NCI-H1105 treated with DMSO at 0.1 percent for 48 hours (cell line): ENCODE measurements around the gene SESN1.

ENCODE experiments used
- DNase-seq: peaks from one replicate; lab custom pipeline; 2025; lab: John Stamatoyannopoulos, UW

SESN1 gene

GRCh38 chr6:108961077-108961476, 133.6 kb downstream of the SESN1 start:
- no peak for DNase-seq

DNA sequence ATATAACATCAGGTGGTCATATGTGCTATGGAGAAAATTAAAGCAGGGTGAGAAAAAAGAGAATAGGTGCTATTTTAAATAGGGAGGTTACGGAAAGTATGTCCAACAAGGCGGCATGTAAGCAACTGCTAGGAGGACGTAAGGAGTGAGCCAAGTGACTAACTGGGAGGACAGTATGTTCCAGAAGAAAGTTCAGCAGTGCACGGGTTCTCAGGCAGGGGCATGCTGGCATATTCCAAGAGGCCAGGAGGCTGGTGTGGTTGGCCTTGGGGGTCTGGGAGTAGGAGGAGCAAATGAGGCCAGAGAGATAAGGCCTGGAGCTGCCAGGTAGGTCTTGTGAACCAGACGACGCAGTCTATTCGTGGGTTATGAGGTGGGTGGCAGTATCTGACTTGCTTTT, 134.0 kb downstream of the SESN1 start:
- no peak for DNase-seq

DNA sequence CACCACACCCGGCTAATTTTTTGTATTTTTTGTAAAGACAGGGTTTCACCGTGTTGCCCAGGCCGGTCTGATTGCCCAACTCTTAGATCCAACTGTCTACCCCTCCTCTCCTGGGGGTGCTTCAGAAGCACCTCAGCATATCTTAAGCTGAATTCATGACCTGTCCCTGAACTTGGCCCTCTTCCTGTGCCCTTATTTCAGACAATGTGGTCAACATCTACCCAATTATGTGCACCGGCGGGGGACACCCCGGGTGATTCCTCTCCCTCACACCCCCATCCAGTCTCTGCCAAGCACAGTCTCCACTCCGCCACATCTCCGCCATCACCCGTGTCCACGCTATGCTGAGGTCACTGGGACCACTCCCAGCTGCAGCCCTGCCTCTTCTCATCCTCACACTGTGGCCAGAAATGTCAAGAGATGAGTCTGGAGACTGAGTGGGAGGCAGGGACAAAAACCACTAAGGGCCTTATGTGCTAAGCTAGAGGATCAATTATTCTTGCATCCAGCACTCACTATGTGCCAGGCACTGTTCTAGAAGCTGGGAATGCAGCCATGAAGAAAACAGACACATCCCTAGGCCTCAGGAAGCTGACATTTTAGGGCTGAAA, 134.6 kb downstream of the SESN1 start:
- DNase-seq = no peak

- no peak for DNase-seq
Measured at GRCh38 chr6:108958900-108959770, 135.5 kb downstream of the SESN1 start.

GRCh38 chr6:108957221-108957620, 137.4 kb downstream of the SESN1 start:
- no peak for DNase-seq

DNA sequence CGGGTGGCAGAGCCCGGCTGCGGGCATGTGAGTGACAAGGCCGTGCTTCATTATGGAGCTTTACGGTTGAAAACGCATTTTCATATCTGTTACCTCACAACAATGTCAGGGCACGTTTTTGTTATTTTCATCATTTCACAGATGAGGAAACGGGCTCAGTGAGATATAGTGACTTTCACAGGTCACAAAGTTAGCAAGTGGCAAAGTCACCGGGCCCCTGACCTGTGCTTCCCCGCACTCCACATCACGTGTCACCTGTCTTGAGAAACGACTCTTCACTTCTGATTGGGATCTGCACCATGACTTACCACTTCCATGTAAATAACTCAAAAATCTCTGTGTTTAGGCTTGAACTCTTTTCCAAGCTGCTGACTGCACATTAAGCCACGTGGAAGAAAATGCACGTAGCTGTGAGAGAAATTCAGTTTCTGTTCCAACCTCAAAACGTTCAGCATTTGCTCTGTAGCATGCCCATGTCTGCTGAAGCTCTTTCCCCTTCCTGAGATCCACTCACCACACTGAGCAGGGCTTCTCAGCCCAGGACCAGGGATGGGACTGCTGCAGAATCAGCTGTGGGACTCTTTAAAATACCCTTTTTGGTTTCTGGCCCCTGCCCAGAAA, 139.2 kb downstream of the SESN1 start:
- DNase-seq = no peak

- no peak for DNase-seq
Measured at GRCh38 chr6:108953681-108954080, 141.0 kb downstream of the SESN1 start.

DNA sequence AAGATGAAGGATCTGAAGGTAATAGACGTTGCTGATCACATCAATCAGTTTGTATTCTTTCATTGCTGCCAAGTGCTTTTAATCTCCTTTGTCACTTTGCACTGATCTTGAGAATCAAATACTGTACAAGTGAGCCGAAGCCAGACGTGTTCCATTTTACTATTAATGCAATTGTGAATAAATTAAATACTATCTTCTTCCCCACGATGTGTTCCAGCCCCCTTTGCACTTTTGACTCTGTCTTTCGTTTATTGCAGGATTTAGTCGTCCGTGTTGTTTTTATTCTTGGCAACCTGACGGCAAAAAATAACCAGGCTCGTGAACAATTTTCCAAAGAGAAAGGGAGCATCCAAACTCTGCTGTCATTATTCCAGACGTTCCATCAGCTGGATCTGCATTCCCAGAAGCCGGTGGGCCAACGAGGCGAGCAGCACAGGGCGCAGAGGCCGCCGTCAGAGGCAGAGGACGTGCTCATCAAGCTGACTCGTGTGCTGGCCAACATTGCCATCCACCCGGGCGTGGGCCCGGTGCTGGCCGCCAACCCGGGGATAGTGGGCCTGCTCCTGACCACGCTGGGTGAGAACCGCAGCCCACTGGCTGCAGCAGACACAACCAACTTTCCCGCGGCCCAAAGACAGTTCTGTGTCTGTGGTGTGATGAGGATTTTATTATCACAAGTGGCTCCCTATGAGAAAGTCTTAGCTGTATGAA, 141.7 kb downstream of the SESN1 start:
- DNase-seq = no peak

DNA sequence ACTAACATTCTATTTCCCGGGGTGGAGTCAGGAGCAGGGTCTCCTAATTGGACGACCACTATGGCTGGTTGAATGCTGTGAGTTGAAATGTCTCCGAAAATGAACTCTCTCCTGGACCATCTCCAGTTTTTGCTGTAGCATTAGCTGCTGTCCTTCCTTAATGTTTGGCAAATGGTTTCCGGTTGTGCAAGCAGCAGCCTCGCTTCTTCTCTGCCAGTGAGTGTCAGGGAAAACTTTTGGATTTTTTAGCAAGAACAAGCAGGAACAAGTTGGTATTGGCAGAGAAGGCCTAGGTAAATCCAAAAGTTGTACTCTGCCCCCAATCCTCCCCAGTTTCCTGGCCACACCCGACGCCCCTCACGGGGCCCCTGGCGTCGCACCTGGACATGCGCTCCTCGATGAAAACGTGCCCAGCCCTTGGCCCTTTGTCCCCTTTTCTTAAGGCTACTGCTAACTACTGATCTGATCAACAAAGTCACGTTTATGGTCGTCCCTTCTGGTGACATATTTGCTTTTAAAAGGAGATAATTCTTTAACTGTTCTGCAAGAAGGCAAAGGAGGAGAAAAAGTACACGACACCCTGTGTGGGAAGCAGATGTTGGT, 143.2 kb downstream of the SESN1 start:
- no peak for DNase-seq

DNA sequence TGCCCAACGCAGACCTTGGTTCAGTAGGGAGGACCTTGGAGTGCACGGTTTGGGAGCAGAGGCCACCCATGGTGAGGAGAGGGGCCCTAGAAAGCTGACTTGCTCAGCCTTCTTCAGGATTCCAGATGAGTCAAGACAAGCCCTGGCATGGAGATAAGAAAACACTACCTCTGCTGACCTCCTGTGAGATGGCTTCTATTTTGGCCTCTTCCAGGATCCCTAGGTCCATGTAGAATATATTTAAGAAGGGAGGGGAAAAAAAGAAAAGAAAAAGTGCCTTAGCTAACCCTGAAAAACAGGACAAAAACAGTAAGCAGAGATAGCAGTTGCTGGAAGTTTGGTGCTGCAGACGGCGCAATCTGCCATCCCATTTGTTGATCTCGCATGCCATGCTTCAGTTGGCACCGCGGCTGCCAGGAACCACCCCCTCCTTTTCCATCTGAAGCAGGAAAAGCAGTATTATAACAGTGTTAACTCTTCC, 146.4 kb downstream of the SESN1 start:
- no peak for DNase-seq

- DNase-seq = no peak
Measured at GRCh38 chr6:108947114-108947854, 147.4 kb downstream of the SESN1 start.

DNA sequence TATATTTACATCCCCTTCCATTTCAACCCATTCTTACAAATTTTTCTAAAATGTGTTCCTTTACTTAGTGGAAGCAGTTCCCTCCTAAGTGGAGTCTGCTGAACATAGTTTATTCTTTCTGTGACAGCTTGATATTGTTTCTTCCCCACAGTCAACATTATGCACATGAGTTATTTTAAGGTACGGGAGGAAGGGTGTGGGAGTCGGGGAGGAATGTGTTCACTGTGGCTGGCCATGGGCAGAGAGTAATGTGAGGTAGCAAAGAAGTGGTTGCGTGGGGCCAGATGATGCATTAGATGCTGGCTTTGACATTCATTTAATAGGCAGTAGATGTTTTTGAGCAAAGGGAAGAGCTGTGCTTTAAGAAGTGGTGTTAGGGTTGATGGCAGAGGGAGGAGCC, 148.0 kb downstream of the SESN1 start:
- DNase-seq = no peak

DNA sequence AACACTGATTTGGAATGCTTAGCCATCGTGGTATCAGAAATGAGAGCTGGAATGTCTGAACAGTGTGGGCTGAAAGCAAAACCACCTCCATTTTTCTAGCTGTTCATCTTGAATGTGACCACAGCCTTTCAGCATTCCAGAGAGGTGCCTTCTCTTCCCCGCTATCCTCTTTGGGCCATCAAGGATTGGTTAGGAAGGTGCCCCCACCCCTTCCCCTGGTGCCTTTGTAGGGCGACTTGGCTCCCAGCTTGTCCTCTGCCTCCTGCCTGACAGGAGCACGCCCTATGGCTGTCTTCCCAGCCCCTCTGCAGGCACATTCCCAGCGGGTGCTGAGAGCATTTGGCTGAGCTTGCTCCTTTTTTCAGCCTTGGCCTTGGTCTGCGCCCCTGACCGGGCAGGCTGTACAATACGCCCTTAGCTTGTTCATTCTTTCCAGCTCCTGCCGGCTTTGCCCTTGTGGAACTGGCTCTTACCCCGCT, 148.9 kb downstream of the SESN1 start:
- no peak for DNase-seq

DNA sequence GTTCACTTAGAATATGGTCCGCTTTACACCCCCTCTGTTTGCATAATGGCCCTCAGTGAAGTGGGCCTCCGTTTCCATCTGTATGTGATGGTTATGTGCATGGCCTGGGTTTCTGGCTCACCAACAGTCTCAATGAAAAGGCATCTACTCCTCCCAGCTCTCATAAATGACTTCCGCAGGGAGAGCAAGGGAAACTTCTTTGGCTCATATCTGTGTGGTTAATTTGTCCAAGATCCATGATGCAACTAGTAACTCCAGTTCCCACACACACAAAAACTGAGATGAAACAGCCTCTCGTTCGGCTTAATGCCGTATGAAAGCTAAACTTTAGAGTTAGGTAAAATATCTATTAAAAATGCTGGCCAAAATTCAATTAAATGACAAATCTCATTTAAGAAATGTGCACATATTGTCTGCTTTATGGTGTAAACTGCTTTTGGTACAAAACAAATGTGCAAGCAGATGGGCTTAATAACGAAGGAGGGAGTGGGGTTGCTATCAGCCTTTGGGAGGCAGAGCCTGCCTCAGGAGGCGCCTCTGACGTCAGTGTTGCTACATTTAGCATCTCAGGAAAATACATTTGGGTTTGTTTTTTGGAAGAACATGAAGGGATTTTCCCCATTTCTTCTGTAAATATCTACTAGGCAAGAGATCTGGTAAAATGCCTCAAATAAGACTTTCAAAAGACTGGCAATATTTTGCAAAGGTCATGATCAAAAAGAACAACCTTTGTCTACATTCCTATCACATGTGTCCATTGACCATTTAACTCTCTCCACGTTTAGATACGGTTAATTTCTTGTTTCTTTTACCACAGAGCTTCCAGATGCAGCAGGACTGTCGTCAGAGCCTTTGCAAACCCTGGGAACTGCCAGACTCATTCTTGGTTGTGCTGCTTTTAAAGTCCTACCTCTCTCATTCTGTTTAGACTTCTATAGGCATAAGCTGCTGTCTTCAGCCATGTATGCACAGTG, 149.7 kb downstream of the SESN1 start:
- DNase-seq = no peak

GRCh38 chr6:108944071-108944470, 150.6 kb downstream of the SESN1 start:
- DNase-seq = no peak

DNA sequence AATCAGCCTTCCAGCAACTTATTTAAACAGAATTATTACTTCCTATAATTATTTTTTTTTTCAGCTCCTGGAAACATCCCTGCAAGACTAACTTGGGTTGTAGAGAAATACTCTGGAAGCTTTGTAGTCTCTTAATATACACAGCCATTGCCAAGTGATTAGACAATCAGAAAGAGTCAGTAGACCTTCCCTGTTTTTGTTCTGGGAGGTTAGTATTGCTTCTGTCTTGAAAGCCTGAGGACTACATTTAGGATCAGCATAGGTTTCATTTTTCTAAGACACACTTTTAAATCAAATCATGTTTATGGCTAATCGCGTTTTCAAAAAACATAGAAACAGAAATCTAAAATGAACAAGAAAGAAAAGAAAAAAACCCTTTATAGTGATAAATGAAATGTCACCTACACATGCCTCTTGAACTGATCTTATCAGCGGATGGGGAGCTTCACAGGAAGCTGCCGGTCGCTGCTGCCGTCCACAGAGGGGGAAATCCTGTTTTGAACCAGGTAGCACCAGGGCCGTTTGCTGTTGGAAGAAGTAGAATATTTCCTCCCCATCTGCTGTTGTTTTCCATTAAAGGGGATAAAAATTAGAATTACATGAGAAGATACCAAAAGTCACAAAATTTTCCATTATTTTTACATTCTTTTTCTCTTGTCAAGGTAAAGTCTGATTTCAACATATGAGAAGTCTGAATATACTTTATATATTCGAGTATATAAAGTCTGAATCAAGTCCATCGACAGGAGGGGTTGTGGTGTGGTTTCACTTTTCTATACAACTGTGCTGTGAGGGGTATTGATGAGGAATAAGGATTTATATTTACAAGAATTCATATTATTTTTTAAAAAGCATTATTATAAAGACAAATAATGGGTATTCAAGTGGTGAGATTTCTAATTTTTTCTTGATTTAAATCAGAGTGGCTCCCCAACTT, 151.8 kb downstream of the SESN1 start:
- no peak for DNase-seq

GRCh38 chr6:108941859-108942258, 152.8 kb downstream of the SESN1 start:
- no peak for DNase-seq

- DNase-seq = no peak
Measured at GRCh38 chr6:108941281-108941680, 153.4 kb downstream of the SESN1 start.

DNA sequence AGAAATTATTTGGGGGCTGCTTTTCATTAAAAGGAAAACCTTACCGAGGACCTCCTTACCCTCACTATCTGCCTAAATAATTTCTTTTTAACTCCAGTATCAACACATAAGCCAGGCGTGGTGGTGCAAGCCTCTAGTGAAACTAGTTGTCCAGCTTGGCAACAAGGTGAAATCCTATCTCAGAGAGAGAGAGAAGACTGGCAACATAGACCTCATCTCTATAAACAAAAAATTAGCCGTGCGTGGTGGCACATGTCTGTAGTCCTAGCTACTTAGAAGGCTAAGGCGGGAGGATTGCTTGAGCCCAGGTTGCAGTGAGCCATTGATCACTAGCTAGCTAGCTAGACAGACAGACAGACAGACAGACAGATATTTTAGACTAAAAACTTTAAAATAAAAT, 153.9 kb downstream of the SESN1 start:
- no peak for DNase-seq
